ENCODE results near the gene KCTD4.
"Not testable (repeated sequence)": the region's sequence is repeated elsewhere in the genome, so short reads cannot be mapped to it uniquely, and the experiment has no call there.

Gene KCTD4

GRCh38 chr13:45200701-45201232 is at the start of gene KCTD4:
TSS of gene KCTD4 (minus strand) at chr13:45201045. CDS start at chr13:45194567, 6,478 bp downstream.
- no peak for DNase-seq

- DNase-seq: no peak
Measured at GRCh38 chr13:45249662-45250061, 48.8 kb upstream of the KCTD4 start.

DNA sequence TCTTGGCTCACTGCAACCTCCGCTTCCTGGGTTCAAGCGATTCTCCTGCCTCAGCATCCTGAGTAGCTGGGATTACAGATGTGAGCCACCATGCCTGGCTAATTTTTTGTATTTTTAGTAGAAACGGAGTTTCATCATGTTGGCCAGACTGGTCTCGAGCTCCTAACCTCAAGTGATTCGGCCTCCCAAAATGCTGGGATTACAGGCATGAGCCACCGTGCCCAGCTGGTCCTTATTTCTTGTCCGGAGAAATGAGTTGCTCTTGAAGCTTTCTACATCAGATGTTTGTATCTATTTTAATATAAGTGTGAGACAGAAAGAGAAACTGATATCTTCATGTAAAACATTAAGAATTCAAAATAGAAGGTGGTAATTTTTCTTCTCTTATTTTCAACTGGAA is 43.9 kb upstream of the KCTD4 start:
- DNase-seq: not testable (repeated sequence)

DNA sequence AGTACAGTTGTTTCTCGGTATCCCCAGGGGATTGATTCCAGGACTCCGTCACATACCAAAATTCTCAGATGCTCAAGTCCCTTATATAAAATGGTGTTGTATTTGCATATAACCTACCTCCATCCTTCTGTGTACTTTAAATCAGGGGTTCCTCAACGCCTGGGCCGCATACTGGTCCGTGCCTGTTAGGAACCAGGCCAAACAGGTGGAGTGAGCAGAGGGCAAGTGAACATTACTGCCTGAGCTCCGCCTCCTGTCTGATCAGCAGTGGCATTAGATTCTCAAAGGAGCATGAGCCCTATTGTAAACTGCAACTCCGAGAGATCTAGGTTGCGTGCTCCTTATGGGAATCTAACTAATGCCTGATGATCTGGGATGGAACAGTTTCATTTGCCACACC is 42.2 kb upstream of the KCTD4 start:
- DNase-seq: no peak

DNA sequence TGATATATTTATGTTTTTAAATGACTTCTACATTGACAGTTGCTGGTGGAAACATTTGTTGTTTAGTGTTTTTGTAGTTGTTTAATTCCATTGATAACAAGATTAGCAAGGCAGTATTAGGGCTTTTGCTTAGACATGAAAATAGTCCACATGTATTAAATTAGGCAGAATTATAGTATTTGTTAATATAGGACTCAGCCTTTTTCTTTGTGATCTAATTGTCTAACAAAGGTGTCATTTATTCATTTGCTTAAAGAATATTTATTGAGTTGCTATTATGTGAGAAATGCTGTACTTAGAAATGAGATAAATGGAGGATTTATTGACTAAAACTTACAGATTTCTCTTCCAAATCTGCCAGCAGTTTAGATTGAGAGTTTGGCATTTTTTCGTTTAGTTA is 41.7 kb upstream of the KCTD4 start:
- no peak for DNase-seq

DNA sequence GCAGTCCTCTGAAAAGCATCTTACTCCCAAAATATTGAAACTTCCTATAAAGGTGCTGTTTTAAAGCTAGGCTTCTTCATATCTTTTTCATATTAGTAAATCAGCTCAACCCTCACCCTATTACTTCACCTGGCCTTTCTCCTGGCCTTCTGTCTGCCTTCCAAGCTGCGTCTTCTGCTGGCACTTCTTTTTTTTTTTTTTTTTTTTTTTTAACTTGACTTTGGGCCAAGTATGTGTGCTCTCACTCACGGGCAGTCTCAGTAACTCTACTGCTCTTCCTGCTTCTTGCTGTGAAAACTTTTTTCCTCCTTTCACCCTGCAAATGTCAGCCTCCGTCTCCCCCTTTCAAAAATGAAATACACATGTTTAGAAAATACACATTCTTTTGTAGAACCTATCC is 41.2 kb upstream of the KCTD4 start:
- DNase-seq: no peak

DNA sequence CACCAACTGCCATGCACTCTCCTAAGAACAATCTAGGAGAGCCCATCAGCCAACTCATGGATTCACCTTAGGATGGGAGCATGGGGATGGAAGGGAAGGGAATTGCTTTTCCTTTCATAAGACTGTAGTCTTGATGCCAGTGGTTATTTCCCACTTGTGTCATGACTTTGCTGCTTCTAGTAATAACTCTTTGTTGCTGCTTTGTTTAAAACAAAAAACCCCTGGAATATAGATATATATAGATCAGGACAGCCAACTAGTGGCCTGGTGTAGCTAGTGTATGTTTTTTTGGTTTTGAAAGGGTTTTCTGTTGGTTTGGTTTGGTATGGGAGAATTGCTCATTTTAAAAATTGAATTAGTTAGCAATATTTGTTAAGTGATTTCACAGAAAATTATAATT is 39.3 kb upstream of the KCTD4 start:
- DNase-seq: no peak

DNA sequence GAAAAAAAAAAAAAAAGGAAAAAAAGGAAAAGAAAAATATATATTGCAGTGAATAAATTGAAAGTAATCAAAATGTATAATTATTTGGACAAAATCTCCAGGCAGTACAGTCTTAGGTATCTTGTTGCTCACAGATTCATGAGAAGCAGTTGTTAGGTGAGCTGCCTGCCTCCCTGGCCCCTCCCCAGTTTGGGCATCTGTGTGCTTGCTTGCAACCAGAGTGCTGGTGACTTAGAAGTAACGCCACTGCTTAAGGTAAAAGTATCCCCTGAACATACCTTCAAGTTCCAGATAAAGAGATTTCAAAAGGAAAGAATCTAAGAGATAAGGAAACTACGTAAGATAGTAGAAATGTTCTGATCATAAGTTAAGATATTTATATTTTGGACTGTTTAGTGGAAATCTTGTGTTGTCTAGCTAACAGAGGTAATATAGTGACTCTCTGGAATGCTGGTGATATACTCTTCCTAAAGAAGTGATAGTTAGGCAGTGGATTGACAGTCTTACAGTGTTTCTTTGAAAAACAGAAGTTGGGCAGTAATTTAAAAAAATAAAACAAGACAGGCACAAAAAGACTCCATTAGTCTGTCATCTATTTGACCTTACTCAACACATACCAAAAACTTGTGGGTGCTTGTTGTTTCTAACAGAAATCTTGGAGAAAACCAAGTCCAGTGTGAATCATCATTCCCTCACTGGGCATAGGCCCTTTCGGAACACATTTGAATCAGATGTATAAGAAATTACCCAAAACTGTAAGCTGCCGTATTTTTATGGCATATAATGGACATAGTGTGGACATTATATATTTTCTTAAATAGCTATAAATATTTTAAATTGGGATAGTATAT is 38.3 kb upstream of the KCTD4 start:
- DNase-seq: no peak

GRCh38 chr13:45232591-45232990 is 31.7 kb upstream of the KCTD4 start:
- DNase-seq: no peak

DNA sequence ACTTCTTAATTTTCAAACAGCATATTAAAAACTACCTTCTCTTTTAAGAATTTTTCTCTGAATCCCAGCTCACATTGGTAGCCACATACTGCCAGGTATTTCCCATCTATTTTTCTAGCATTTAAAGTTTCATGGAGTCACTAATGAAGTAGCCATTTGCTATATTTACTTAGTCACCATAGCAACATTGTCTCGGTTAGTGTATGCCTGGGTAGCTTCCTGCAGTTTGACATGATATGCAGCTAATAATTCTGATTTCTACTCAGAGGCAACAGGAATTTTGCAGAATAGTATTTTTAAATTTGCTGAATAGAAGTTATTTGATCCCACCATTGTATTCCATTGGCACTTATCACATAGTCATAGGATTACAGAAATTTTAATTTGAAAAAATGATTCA is 30.9 kb upstream of the KCTD4 start:
- DNase-seq: no peak

DNA sequence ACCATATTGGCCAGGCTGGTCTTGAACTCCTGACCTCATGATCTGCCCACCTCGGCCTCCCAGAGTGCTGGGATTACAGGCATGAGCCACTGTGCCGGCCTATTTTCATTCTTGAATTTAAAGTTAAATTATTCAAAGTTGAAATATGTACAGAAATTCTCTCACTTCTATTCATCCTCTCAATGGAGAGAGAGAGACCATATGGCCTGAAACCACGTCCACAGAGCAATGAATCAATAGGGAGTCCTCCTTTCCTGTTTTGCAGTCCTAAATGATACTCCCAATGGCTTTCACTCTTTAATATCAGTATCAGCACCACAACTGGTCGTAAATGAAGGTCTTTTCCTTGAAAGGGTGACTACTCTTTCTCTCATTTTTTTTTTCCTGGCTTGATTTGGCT is 30.5 kb upstream of the KCTD4 start:
- no peak for DNase-seq

- no peak for DNase-seq
Measured at GRCh38 chr13:45229172-45229571, 28.3 kb upstream of the KCTD4 start.

- DNase-seq: no peak
Measured at GRCh38 chr13:45228002-45228401, 27.2 kb upstream of the KCTD4 start.

- no peak for DNase-seq
Measured at GRCh38 chr13:45226024-45226423, 25.2 kb upstream of the KCTD4 start.

GRCh38 chr13:45225370-45225769 is 24.5 kb upstream of the KCTD4 start:
- no peak for DNase-seq

DNA sequence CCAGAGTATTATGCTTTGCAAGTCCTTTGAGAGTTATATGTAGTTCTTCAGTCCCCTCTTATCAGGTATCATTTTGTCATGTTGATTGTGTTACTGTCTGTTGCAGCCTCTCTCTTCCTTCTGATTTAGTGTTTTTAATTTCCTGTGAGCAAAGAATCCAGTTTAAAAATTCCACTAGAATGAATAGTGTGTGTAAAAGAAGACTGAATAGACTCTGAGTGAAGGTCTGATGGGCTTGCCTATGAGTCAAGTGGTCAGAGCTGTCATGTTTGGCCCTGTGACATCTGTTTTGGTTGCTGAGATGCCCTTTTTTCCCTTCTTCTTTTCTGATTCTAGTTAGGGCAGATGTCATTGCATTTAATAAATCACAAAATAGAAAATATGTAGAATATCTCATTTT is 23.3 kb upstream of the KCTD4 start:
- no peak for DNase-seq

- DNase-seq: no peak
Measured at GRCh38 chr13:45222919-45223318, 22.1 kb upstream of the KCTD4 start.

- no peak for DNase-seq
Measured at GRCh38 chr13:45222516-45222915, 21.7 kb upstream of the KCTD4 start.

DNA sequence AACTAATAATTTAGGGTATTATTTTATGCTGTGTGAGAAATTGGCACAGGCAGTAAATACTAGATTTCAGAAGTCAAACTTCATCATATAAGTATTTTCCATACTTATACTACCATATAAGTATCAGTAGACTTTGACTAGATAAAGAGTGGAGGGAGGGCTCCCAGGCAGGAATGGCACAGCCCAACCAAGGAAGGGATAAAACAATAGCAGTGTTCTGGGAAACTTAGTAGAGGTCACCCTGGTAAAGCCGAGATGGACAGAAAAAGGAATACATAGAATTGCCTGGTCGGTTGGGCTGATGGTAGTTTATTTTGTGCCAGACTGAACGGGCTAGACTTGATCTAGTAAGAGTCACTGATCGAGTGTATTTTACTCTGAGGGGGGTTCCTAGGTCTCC is 19.6 kb upstream of the KCTD4 start:
- DNase-seq: no peak

GRCh38 chr13:45219938-45220375 is 19.1 kb upstream of the KCTD4 start:
- DNase-seq: no peak

DNA sequence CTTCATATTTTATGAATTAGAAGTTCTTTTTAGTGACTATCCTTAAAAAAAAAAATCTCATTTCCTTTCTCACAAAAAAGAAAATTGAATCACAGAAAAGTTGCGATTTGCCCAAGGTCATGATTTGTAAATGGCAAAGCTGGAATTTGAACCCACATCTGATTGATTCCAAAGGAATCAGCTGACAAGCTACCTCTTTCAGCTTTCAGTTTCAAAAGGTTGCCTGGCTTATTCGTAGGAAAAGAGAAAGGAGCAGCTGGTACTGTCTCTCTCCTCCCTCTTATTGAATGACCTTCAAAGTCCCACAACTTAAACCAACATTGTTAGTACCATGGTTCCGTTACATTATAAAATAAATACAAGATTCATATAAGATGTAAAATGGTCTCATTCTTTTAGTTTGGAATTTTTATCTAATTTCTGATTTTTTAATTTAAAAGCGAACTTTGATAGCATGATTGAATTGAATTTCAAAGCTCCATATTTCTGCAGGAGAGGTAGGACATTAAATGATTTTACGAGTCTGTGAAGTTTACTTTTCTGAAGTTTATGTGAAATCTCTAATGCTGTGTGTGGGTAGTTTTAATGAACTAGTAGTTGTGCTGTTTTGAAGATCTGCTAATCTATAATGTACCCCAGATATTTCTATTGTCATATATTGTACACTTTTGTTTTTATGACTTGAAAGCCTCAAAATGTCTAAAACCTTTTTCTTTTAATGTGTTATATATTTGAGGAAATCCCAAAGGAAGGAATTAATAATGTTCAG is 18.5 kb upstream of the KCTD4 start:
- DNase-seq: no peak

DNA sequence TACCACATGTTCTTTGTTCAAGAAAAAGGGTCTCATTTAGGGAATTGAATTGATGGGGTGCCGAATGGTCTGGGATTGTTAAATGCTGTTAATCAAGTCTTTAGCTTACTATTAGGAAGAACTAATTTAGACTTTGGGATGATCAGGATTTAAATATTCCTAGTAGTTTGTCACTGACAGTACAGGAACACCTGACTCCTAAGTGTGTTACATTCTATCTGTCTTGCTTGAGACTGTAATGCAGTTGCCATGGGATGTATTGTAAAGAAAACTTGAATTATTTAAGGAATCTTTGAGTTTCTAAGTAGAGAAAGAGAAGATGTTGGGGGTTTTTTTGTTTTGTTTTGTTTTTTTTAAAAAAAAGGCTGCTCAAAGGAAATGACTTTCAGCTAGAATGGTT is 17.8 kb upstream of the KCTD4 start:
- no peak for DNase-seq

DNA sequence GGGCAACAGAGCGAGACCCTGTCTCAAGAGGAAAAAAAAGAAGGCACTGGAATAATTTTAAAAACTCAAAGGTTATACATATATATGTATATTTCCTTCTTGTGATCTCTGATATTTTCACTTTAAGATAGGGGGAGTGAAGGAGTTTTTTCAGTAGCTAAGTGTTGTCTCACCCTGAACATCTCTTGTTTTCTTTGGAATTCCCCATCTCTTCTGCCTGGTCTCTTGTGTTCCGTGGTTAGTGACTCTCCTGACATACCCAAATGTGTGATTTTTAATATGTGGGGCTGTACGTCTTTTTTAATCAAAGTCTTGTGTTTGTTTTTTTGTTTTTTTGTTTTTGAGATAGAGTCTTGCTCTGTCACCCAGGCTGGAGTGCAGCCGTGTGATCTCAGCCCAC is 15.3 kb upstream of the KCTD4 start:
- DNase-seq: no peak
